Vagina (tissue), 2 donors: ENCODE results near the gene LRRC3B.

Source experiments
- POLR2A ChIP-seq, 2 donors: fragments of 450-650 bp; IDR thresholded peaks; one replicate each; pipeline ENCODE4 v1.6.1; 2017; ENCODE audit warnings: antibody characterized with exemption in 2 of 2, mild to moderate bottlenecking in 2 of 2, moderate library complexity in 2 of 2
- TF ChIP-seq, protein P1 (sequence below), 3 experiments: fragments of 450-650 bp in 2 of 3; fragments of 200-600 bp in 1 of 3; sonication (generic) in 1 of 3; IDR thresholded peaks; one replicate each; pipeline ENCODE4 v1.5.1; 2017 to 2019; ENCODE audit warnings: antibody characterized with exemption in 3 of 3, mild to moderate bottlenecking in 2 of 3, moderate library complexity in 2 of 3

DNA sequence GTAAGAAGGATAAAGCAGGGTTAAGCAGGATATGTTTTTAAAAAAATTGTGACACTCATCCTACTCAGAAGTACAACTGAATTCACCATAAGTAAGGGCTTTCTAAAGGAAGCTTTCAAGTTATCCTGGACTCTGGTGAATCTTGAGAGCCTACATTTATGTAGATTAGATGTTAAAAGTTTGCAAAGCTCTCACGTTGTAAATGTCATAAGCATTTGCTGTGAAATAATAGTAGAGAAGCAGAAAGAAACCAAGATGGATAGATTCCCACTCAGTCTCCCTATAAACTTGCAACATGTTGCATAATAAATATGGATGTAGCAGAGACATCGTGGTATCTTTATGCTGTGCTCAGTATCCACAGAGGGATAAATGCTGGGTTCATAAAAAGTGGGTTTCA lies 77.0 kb downstream of the LRRC3B start:
- TF ChIP-seq, protein P1, sequence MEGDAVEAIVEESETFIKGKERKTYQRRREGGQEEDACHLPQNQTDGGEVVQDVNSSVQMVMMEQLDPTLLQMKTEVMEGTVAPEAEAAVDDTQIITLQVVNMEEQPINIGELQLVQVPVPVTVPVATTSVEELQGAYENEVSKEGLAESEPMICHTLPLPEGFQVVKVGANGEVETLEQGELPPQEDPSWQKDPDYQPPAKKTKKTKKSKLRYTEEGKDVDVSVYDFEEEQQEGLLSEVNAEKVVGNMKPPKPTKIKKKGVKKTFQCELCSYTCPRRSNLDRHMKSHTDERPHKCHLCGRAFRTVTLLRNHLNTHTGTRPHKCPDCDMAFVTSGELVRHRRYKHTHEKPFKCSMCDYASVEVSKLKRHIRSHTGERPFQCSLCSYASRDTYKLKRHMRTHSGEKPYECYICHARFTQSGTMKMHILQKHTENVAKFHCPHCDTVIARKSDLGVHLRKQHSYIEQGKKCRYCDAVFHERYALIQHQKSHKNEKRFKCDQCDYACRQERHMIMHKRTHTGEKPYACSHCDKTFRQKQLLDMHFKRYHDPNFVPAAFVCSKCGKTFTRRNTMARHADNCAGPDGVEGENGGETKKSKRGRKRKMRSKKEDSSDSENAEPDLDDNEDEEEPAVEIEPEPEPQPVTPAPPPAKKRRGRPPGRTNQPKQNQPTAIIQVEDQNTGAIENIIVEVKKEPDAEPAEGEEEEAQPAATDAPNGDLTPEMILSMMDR (IDR thresholded peaks at IDR 0.05), result no peak
- TF ChIP-seq POLR2A (IDR thresholded peaks at IDR 0.05), result no peak
